Measurements from ENCODE around the gene MGST2. TPM values are rescaled to one million over a fixed set of nuclear protein-coding genes. Genes with fewer than 3 reads are reported as not detected.
A peak's percentile ranks its signal among the peaks of the same experiment; 100 is the strongest.

The MGST2 gene
- total RNA-seq, 6 experiments from 2014 or later: 105 to 125 (median 114) TPM

GRCh38 chr4:139659735-139660424 is 5.7 kb upstream of the MGST2 start:
- TF ChIP-seq CTCF (IDR thresholded peaks at IDR 0.05): no peak
- TF ChIP-seq POLR2A (IDR thresholded peaks at IDR 0.05): no peak
- Histone ChIP-seq H3K27me3 (no peaks in the 10 kb centered on the region), H3K36me3 (no peaks in the 10 kb centered on the region), H3K27ac (peak overlapping the region in 2 of 3 donors; percentile 53 to 63), H3K4me1 (peaks cover 0 to 30% (median 18%) of the 10 kb centered on the region in 4 donors), H3K4me3 (no peak overlapping the region), H3K9me3 (no peaks in the 10 kb centered on the region)
- 75% methylated on average over 11 of the region's 12 CpGs for WGBS (ENCODE audit: insufficient coverage, low coverage, low lambda C conversion rate, missing lambda C conversion rate)
- intact Hi-C loops (cut with DNase I): loop anchor here in 1 of 2 donors (10.0 kb wide), 1 partner anchor 85 kb away; no protein-coding TSS in a partner anchor
- ATAC-seq (no peak), DNase-seq (no peak)

- Histone ChIP-seq H3K4me3 (no peak overlapping the region), H3K27ac (peak overlapping the region; percentile 9 to 63 (median 53)), H3K9me3 (no peaks in the 10 kb centered on the region), H3K36me3 (no peaks in the 10 kb centered on the region), H3K27me3 (no peaks in the 10 kb centered on the region), H3K4me1 (peaks cover 0 to 34% (median 21%) of the 10 kb centered on the region in 4 donors)
- WGBS (ENCODE audit: insufficient coverage, low coverage, low lambda C conversion rate, missing lambda C conversion rate): 30% methylated on average over 2 of the region's 3 CpGs
- intact Hi-C loops (cut with DNase I): no loop called here
- TF ChIP-seq POLR2A (IDR thresholded peaks at IDR 0.05) (no peak), CTCF (IDR thresholded peaks at IDR 0.05) (no peak)
- ATAC-seq (peak; percentile 45 to 54 (median 50)), DNase-seq (peak in 1 of 3 donors; percentile 69)
Observed at GRCh38 chr4:139660568-139661043, 5.0 kb upstream of the MGST2 start.

- H3K27ac ChIP-seq: no peak overlapping the region
- peaks cover 0 to 51% (median 18%) of the 10 kb centered on the region in 4 donors for H3K4me1 ChIP-seq
- no peak overlapping the region for H3K4me3 ChIP-seq
- H3K36me3 ChIP-seq: no peaks in the 10 kb centered on the region
- no peak for TF ChIP-seq POLR2A (IDR thresholded peaks at IDR 0.05)
- no peak for TF ChIP-seq CTCF (IDR thresholded peaks at IDR 0.05)
- intact Hi-C loops (cut with DNase I): no loop called here
- 89% methylated on average over 1 of the region's 1 CpG for WGBS (ENCODE audit: insufficient coverage, low coverage, low lambda C conversion rate, missing lambda C conversion rate)
- DNase-seq (no peak), ATAC-seq (no peak)
- no peaks in the 10 kb centered on the region for H3K9me3 ChIP-seq
- no peaks in the 10 kb centered on the region for H3K27me3 ChIP-seq
Observed at GRCh38 chr4:139663561-139664138, 2.0 kb upstream of the MGST2 start.

- peaks cover 0 to 57% (median 18%) of the 10 kb centered on the region in 4 donors for H3K4me1 ChIP-seq
- no CpG with 5 or more reads among the region's 2 CpGs for WGBS (ENCODE audit: insufficient coverage, low coverage, low lambda C conversion rate, missing lambda C conversion rate)
- H3K4me3 ChIP-seq: no peak overlapping the region
- ATAC-seq (no peak), DNase-seq (no peak)
- no peaks in the 10 kb centered on the region for H3K27me3 ChIP-seq
- H3K27ac ChIP-seq: no peak overlapping the region
- intact Hi-C loops (cut with DNase I): no loop called here
- H3K9me3 ChIP-seq: no peaks in the 10 kb centered on the region
- TF ChIP-seq CTCF (IDR thresholded peaks at IDR 0.05): no peak
- TF ChIP-seq POLR2A (IDR thresholded peaks at IDR 0.05): no peak
- no peaks in the 10 kb centered on the region for H3K36me3 ChIP-seq
Observed at GRCh38 chr4:139664442-139664841, 1.2 kb upstream of the MGST2 start.

All from right lobe of liver (tissue), 6 donors.